CD14-positive monocyte (primary cell): Measurements from ENCODE around the gene CNTNAP5. TPM values are rescaled to one million over a fixed set of nuclear protein-coding genes. Genes with fewer than 3 reads are reported as not detected.

ENCODE experiments used
- DNase-seq, 3 donors: peaks; one replicate each; pipeline ENCODE4 v3.0.0-alpha.2; 2011 to 2022
- H2AFZ ChIP-seq: 2 replicates; pipeline ENCODE4 v1.6.0; 2012; ENCODE audit warnings: mild to moderate bottlenecking, low read depth, low read length, inconsistent platforms; ENCODE audit not compliant: insufficient read depth, poor library complexity, severe bottlenecking
- H3K27ac ChIP-seq, 2 donors: 1 replicate in 1 of 2; 2 replicates in 1 of 2; pipeline ENCODE4 v1.5.1; 2012 to 2013; ENCODE audit warnings: low read length in 2 of 2, control low read depth in 1 of 2, inconsistent platforms in 1 of 2, low read depth in 1 of 2, mild to moderate bottlenecking in 1 of 2
- H3K27me3 ChIP-seq, 2 donors: one replicate each; pipeline versions ENCODE4 v1.6.0 to v1.6.1; 2011 to 2013; ENCODE audit warnings: low read length in 2 of 2; ENCODE audit not compliant: control insufficient read depth in 2 of 2, insufficient read depth in 2 of 2
- H3K36me3 ChIP-seq, 2 donors: replicated peaks in 1 of 2; 1 replicate in 1 of 2; 2 replicates in 1 of 2; pipeline versions ENCODE4 v1.5.1 to v1.6.1; 2012 to 2013; ENCODE audit warnings: low read length in 2 of 2, control low read depth in 1 of 2, inconsistent platforms in 1 of 2, mild to moderate bottlenecking in 1 of 2; ENCODE audit not compliant: insufficient read depth in 2 of 2, control insufficient read depth in 1 of 2
- H3K4me1 ChIP-seq, 2 donors: 1 replicate in 1 of 2; 2 replicates in 1 of 2; pipeline versions ENCODE4 v1.5.1 to v1.6.1; 2012 to 2013; ENCODE audit warnings: low read length in 2 of 2, control low read depth in 1 of 2, inconsistent platforms in 1 of 2, mild to moderate bottlenecking in 1 of 2, moderate library complexity in 1 of 2; ENCODE audit not compliant: insufficient read depth in 2 of 2, control insufficient read depth in 1 of 2
- H3K4me2 ChIP-seq: replicated peaks from 2 replicates; pipeline ENCODE3; 2012; ENCODE audit warnings: low read length, moderate library complexity, mild to moderate bottlenecking; ENCODE audit not compliant: poor library complexity, severe bottlenecking; ENCODE audit errors: extremely low read depth
- H3K4me3 ChIP-seq, 3 experiments: fragments of 200-600 bp in 1 of 3; sonication (generic) in 1 of 3; replicated peaks in 1 of 3; 1 replicate in 2 of 3; 2 replicates in 1 of 3; pipeline ENCODE4 v1.5.1; 2011 to 2013; ENCODE audit warnings: low read length in 3 of 3, mild to moderate bottlenecking in 3 of 3, control low read depth in 2 of 3, low read depth in 2 of 3, inconsistent platforms in 1 of 3, moderate library complexity in 1 of 3
- H3K79me2 ChIP-seq: 2 replicates; pipeline ENCODE4 v1.6.0; 2012; ENCODE audit warnings: mild to moderate bottlenecking, control low read depth, inconsistent platforms, low read length, moderate library complexity; ENCODE audit not compliant: insufficient read depth
- H3K9ac ChIP-seq: 2 replicates; pipeline ENCODE4 v1.6.0; 2017; ENCODE audit warnings: low read length, mild to moderate bottlenecking; ENCODE audit not compliant: insufficient read depth, poor library complexity, severe bottlenecking
- H3K9me3 ChIP-seq, 2 donors: replicated peaks in 1 of 2; 1 replicate in 1 of 2; 2 replicates in 1 of 2; pipeline versions ENCODE4 v1.5.1 to v1.6.1; 2012 to 2013; ENCODE audit warnings: low read length in 2 of 2, control low read depth in 1 of 2; ENCODE audit not compliant: control insufficient read depth in 1 of 2, insufficient read depth in 1 of 2
- H4K20me1 ChIP-seq: 2 replicates; pipeline ENCODE4 v1.6.0; 2012; ENCODE audit warnings: mild to moderate bottlenecking, low read length, control low read depth, moderate library complexity; ENCODE audit not compliant: insufficient read depth
- H3K27ac Mint-ChIP-seq, 7 donors: one replicate each; pipeline ENCODE4 v1.8.0; 2020; ENCODE audit warnings: mild to moderate bottlenecking in 7 of 7, mixed read lengths in 7 of 7, moderate library complexity in 6 of 7, inconsistent platforms in 2 of 7
- H3K27me3 Mint-ChIP-seq, 3 donors: one replicate each; pipeline ENCODE4 v1.8.0; 2021 to 2022; ENCODE audit warnings: low read depth in 3 of 3, mild to moderate bottlenecking in 3 of 3, mixed read lengths in 3 of 3, moderate library complexity in 3 of 3, inconsistent platforms in 1 of 3
- H3K36me3 Mint-ChIP-seq, 2 donors: one replicate each; pipeline ENCODE4 v1.8.0; 2020; ENCODE audit warnings: mixed read lengths in 2 of 2, inconsistent platforms in 1 of 2, mild to moderate bottlenecking in 1 of 2
- H3K4me1 Mint-ChIP-seq: one replicate; pipeline ENCODE4 v1.8.0; 2020; ENCODE audit warnings: mild to moderate bottlenecking, mixed read lengths
- H3K4me3 Mint-ChIP-seq, 2 donors: one replicate each; pipeline ENCODE4 v1.8.0; 2020; ENCODE audit warnings: mild to moderate bottlenecking in 2 of 2, mixed read lengths in 2 of 2, moderate library complexity in 1 of 2
- H3K9me3 Mint-ChIP-seq, 7 donors: one replicate each; pipeline ENCODE4 v1.8.0; 2020 to 2022; ENCODE audit warnings: mixed read lengths in 7 of 7, mild to moderate bottlenecking in 6 of 7, moderate library complexity in 6 of 7, inconsistent platforms in 2 of 7
- WGBS: methylation state at CpG from one replicate; pipeline ENCODE4 v1.1.5; 2013; ENCODE audit warnings: missing lambda C conversion rate; ENCODE audit not compliant: insufficient coverage; 5-methylcytosine and 5-hydroxymethylcytosine counted together
- intact Hi-C, 2 donors: fragments of 100-400 bp; cut with micrococcal nuclease; formaldehyde crosslinking; loops; one replicate each; pipeline versions ENCODE4 v1.15.0 to v1.15.1; 2023
- polyA plus RNA-seq, 3 donors: library from polyadenylated mRNA; depleted of rRNA in 1 of 3; unstranded in 2 of 3; stranded (reverse) in 1 of 3; fragments of 300-500 nt in 2 of 3; fragments of >200 nt in 1 of 3; fragmentation: Illumina TruSeq in 2 of 3; gene quantifications; 1 replicate in 2 of 3; 2 replicates in 1 of 3; pipeline ENCODE4 v1.2.3, GENCODE V29; 2012 to 2021
- TF ChIP-seq, protein P1 (sequence below): fragments of 200-600 bp; IDR thresholded peaks from one replicate; pipeline ENCODE4 v1.8.0; 2022; ENCODE audit warnings: antibody characterized with exemption, mild to moderate bottlenecking

CNTNAP5 gene
- polyA plus RNA-seq, 3 donors: not detected

DNA sequence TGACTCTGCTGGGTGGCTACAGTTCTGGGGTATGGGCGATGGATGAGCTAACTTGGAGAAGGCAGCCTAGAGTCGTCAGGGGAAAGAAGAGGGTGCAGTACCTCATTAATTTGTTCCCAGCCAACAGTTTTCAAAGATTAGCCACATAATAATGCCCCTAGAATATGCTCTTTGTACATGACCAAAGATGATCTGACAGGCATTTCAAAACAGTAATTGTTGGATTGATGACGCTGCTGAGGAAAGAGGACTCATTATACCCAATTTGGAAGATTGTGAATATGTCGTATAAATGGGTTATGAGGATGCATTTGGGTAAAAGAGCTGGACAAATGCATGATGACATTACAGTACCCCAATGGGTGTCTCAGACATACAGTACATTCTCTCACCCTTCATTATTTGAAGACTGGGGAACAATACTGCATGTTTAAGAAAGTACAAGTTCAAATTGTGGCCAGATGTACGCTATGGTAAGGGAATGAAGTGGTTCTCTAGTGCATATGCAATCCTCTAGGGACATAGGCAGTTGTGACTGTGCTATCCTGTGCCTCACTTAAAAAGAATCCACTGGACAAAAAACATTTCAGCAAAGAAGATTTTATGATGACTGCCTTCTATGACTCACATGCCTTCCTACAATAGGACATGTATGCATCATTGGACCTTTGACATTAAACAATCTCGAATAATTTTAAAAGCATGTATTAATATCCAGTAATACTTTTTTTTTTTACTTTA is 233.2 kb downstream of the CNTNAP5 start:
- no peak overlapping the region for H3K27ac Mint-ChIP-seq
- no peak overlapping the region for H2AFZ ChIP-seq
- no peaks in the 10 kb centered on the region for H4K20me1 ChIP-seq
- H3K36me3 Mint-ChIP-seq: no peaks in the 10 kb centered on the region
- no peak overlapping the region for H3K4me2 ChIP-seq
- H3K36me3 ChIP-seq: no peaks in the 10 kb centered on the region
- WGBS: 100% methylated on average over 1 of the region's 6 CpGs
- H3K27me3 Mint-ChIP-seq: no peaks in the 10 kb centered on the region
- H3K27ac ChIP-seq: no peak overlapping the region
- H3K27me3 ChIP-seq: no peaks in the 10 kb centered on the region
- DNase-seq: no peak
- TF ChIP-seq, protein P1, sequence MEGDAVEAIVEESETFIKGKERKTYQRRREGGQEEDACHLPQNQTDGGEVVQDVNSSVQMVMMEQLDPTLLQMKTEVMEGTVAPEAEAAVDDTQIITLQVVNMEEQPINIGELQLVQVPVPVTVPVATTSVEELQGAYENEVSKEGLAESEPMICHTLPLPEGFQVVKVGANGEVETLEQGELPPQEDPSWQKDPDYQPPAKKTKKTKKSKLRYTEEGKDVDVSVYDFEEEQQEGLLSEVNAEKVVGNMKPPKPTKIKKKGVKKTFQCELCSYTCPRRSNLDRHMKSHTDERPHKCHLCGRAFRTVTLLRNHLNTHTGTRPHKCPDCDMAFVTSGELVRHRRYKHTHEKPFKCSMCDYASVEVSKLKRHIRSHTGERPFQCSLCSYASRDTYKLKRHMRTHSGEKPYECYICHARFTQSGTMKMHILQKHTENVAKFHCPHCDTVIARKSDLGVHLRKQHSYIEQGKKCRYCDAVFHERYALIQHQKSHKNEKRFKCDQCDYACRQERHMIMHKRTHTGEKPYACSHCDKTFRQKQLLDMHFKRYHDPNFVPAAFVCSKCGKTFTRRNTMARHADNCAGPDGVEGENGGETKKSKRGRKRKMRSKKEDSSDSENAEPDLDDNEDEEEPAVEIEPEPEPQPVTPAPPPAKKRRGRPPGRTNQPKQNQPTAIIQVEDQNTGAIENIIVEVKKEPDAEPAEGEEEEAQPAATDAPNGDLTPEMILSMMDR: no peak
- peaks cover 0 to 13% (median 2%) of the 10 kb centered on the region in 7 donors for H3K9me3 Mint-ChIP-seq
- H3K4me3 Mint-ChIP-seq: no peak overlapping the region
- no peaks in the 10 kb centered on the region for H3K79me2 ChIP-seq
- no peak overlapping the region for H3K4me3 ChIP-seq
- H3K4me1 Mint-ChIP-seq: no peaks in the 10 kb centered on the region
- H3K9me3 ChIP-seq: peaks cover 0 to 4% of the 10 kb centered on the region in 2 donors
- no peak overlapping the region for H3K9ac ChIP-seq
- no peaks in the 10 kb centered on the region for H3K4me1 ChIP-seq
- intact Hi-C loops: no loop called here

DNA sequence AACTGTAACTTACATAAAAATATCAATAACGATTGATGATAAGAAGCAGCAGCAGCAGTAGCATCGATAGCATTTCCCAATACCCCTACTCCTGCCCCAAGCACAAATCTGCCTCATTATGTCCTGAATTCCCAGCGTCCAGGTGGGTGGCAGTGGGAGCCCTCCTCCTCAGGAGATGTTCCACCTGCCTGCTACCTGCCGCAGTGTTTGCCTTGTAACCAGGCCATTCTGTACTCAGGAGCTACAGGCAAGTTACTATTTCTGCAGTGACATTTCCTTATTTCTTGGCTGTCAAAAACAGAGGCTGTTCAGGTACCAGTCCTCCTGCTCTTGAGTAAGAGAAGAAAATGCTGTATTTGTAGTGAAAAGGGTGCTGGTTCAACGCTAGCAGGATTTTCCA is 236.4 kb downstream of the CNTNAP5 start:
- Mint-ChIP-seq H3K36me3 (no peaks in the 10 kb centered on the region), H3K4me1 (no peaks in the 10 kb centered on the region), H3K4me3 (no peak overlapping the region), H3K27ac (no peak overlapping the region), H3K27me3 (no peaks in the 10 kb centered on the region), H3K9me3 (peaks cover 0 to 13% (median 10%) of the 10 kb centered on the region in 7 donors)
- H3K4me3 ChIP-seq: no peak overlapping the region
- H3K27me3 ChIP-seq: no peaks in the 10 kb centered on the region
- no peaks in the 10 kb centered on the region for H3K36me3 ChIP-seq
- 88% methylated on average over 3 of the region's 5 CpGs for whole genome bisulfite sequencing
- peaks cover 0 to 12% of the 10 kb centered on the region in 2 donors for H3K9me3 ChIP-seq
- H2AFZ ChIP-seq: no peak overlapping the region
- TF ChIP-seq, protein P1: no peak
- H3K4me2 ChIP-seq: no peak overlapping the region
- no peaks in the 10 kb centered on the region for H3K4me1 ChIP-seq
- no peak overlapping the region for H3K27ac ChIP-seq
- no peak overlapping the region for H3K9ac ChIP-seq
- intact Hi-C loops: no loop called here
- H4K20me1 ChIP-seq: no peaks in the 10 kb centered on the region
- no peaks in the 10 kb centered on the region for H3K79me2 ChIP-seq
- DNase-seq: no peak
